ENCODE measurements around the gene SYT9.

The SYT9 gene

DNA sequence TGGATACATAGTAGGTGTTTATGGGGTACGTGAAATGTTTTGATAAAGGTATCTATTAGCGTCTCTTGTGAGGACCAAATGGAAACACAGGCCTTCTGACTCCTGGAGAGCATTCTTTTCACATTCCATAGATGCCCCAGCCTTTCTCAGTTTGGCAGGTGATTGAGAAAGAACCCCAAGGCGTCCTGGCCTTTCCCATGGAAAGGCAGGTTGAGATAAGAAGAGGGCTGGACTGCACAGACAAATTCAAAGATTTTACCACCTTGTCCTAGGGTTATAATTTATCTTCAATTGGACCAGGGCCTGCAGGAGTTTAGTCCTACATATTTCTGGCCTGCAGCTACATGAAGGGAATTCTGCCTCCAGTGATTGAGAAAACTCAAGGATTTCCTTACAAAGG, 232.9 kb downstream of the SYT9 start:
- Histone ChIP-seq H3K27me3 (ENCODE audit: control insufficient read depth, insufficient read depth, low read length) (no peaks in the 10 kb centered on the region), H3K9ac (ENCODE audit: low read length) (no peak overlapping the region), H3K36me3 (ENCODE audit: control insufficient read depth, low read depth, low read length) (no peaks in the 10 kb centered on the region), H3K4me3 (ENCODE audit: low read length) (no peak overlapping the region), H3K9me3 (ENCODE audit: control insufficient read depth, low read depth, low read length) (no peaks in the 10 kb centered on the region), H3K27ac (ENCODE audit: low read length) (no peak overlapping the region), H3K4me1 (ENCODE audit: control insufficient read depth, low read depth, low read length) (peaks cover 6% of the 10 kb centered on the region)

DNA sequence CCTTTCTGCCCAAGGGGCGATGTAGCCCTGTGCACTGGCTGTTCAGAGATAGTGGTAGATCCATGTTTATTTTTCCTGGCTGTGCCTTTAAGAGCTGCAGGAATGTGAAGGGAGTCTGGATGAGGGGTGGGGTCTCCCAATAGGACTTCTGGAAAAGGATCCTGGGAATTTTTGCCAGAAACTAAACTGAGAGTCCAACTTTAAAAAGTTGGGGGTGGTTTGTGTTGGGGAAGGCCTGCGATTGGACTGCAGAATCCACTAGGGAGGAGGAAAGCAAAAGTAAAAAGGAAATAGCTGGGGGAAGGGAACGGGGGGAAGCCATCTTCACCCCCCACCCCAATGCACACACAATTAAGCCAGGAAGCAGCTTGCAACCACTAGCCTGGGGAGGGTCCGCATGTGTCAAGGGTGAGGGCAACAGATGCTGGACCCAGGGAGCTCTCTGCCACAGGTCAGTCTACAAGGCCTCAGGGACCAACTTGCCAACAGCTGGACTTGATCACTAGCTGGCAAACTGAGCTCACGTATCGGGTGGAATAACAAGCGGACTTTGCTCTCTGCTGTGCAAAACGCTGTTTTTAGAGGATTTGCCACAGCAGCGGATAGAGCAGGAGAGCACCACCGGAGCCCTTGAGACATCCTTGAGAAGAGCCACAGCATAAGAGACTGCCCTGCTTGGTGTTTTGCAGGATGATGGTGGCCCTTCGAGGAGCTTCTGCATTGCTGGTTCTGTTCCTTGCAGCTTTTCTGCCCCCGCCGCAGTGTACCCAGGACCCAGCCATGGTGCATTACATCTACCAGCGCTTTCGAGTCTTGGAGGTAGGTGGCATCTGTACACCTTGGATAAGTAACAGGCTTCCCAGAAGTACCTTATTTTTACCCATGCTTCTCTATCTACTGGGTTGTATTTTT, 233.7 kb downstream of the SYT9 start, which contains the start of gene OLFML1:
TSS of gene OLFML1 (plus strand) at position 321 of the 912 bp plus-strand sequence. CDS start at position 691, 370 bp downstream.
- Histone ChIP-seq H3K9ac (ENCODE audit: low read length) (no peak within 1 kb of the TSS), H3K36me3 (ENCODE audit: control insufficient read depth, low read depth, low read length) (no peaks in the 10 kb centered on the region), H3K4me1 (ENCODE audit: control insufficient read depth, low read depth, low read length) (peaks cover 6% of the 10 kb centered on the region), H3K27ac (ENCODE audit: low read length) (no peak within 1 kb of the TSS), H3K4me3 (ENCODE audit: low read length) (no peak within 1 kb of the TSS), H3K27me3 (ENCODE audit: control insufficient read depth, insufficient read depth, low read length) (no peaks in the 10 kb centered on the region), H3K9me3 (ENCODE audit: control insufficient read depth, low read depth, low read length) (no peaks in the 10 kb centered on the region)

DNA sequence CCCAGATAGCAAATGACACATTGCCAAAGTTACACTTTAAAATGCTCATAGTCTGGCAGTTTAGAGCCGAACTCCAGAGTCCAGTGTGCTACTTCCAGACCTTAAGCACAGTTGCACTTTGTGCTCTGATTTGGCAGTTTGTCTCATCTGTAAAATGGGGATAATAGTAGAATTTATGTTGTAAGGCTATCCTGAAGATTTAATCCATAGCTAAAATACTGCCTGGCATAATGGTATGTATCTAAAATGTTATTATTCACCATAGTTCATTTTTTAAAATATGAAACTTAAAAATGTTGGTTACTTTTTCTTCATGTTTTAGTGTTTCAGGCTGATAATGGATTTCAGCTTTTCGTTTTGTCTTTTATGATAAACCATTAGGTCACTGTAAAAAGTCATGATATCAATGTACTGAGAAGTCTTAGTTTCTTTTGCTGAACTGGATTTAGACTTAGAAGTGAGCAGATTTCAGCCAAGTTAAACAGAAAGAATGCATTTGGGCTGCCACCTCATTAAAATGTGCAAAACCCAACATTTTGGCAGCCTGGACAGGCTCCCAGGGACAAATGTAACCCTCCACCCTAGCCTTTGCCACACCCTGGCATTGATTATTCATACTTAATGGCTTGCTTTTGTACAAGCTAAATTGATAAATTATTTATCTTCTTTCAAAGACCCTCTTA, 234.5 kb downstream of the SYT9 start:
- H3K36me3 ChIP-seq (ENCODE audit: control insufficient read depth, low read depth, low read length), result no peaks in the 10 kb centered on the region
- no peaks in the 10 kb centered on the region for H3K27me3 ChIP-seq (ENCODE audit: control insufficient read depth, insufficient read depth, low read length)
- H3K27ac ChIP-seq (ENCODE audit: low read length), result no peak overlapping the region
- no peak overlapping the region for H3K4me3 ChIP-seq (ENCODE audit: low read length)
- peaks cover 7% of the 10 kb centered on the region for H3K4me1 ChIP-seq (ENCODE audit: control insufficient read depth, low read depth, low read length)
- no peaks in the 10 kb centered on the region for H3K9me3 ChIP-seq (ENCODE audit: control insufficient read depth, low read depth, low read length)
- H3K9ac ChIP-seq (ENCODE audit: low read length), result no peak overlapping the region

DNA sequence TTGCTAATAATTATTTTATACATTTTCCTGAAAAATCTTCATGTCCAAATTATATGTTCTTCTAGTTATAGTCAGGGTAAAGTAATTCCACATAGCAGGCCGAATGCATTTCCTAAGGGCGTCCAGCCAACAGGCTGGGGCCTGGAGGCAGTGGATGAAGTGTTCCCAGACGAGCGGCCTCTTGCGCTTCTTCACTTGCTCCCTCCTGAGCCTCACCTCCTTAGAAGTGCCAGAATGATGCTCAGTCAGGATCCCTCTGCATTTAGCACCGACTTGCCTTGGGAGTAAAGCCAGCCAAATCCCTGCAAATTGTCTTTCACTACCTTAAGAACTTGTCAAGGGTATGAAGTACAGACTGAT, 235.1 kb downstream of the SYT9 start:
- H3K4me3 ChIP-seq (ENCODE audit: low read length), result no peak overlapping the region
- no peaks in the 10 kb centered on the region for H3K9me3 ChIP-seq (ENCODE audit: control insufficient read depth, low read depth, low read length)
- peaks cover 11% of the 10 kb centered on the region for H3K4me1 ChIP-seq (ENCODE audit: control insufficient read depth, low read depth, low read length)
- H3K27ac ChIP-seq (ENCODE audit: low read length), result no peak overlapping the region
- no peaks in the 10 kb centered on the region for H3K36me3 ChIP-seq (ENCODE audit: control insufficient read depth, low read depth, low read length)
- no peak overlapping the region for H3K9ac ChIP-seq (ENCODE audit: low read length)
- H3K27me3 ChIP-seq (ENCODE audit: control insufficient read depth, insufficient read depth, low read length), result no peaks in the 10 kb centered on the region

DNA sequence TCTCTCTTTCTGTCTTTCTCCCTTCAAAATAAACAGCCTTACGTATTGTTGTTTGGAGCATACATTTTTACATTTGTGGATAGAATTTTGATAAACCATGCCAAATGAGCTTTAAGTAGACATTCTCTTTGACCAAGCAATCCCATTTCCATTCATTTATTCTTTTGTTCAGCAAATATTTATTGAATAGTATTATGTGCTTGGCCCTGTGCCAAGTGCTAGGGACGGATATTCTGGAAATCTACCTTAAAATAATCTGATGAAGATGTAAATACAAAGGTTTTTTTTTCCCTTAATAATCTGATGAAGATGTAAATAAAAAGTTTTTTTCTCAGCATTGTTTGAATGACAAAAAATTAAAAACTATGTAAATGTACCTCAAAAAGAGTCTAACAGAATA, 235.7 kb downstream of the SYT9 start:
- Histone ChIP-seq H3K4me1 (ENCODE audit: control insufficient read depth, low read depth, low read length) (peaks cover 11% of the 10 kb centered on the region), H3K27me3 (ENCODE audit: control insufficient read depth, insufficient read depth, low read length) (no peaks in the 10 kb centered on the region), H3K9me3 (ENCODE audit: control insufficient read depth, low read depth, low read length) (no peaks in the 10 kb centered on the region), H3K36me3 (ENCODE audit: control insufficient read depth, low read depth, low read length) (no peaks in the 10 kb centered on the region), H3K27ac (ENCODE audit: low read length) (no peak overlapping the region), H3K9ac (ENCODE audit: low read length) (no peak overlapping the region), H3K4me3 (ENCODE audit: low read length) (no peak overlapping the region)

DNA sequence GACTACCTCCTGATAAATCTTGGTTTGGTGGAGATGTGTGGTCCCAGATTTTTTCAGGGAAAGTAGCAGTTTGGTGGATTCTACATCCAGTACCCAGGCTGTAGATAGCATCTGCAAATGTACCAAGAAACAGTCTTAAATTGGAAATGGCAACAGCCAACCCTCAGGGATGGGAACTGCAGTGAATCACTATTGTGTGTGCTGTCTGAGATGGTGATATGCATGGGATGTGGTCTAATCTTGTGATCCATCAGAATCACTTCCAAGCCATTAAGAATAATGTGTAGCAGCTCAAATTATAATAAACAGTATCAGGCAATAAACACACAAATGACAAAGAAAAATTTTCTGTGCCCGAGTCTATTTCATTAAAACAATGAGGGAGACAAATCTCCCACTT, 237.0 kb downstream of the SYT9 start:
- Histone ChIP-seq H3K36me3 (ENCODE audit: control insufficient read depth, low read depth, low read length) (no peaks in the 10 kb centered on the region), H3K9me3 (ENCODE audit: control insufficient read depth, low read depth, low read length) (no peaks in the 10 kb centered on the region), H3K4me1 (ENCODE audit: control insufficient read depth, low read depth, low read length) (peaks cover 11% of the 10 kb centered on the region), H3K27me3 (ENCODE audit: control insufficient read depth, insufficient read depth, low read length) (no peaks in the 10 kb centered on the region), H3K27ac (ENCODE audit: low read length) (no peak overlapping the region), H3K4me3 (ENCODE audit: low read length) (no peak overlapping the region), H3K9ac (ENCODE audit: low read length) (no peak overlapping the region)

DNA sequence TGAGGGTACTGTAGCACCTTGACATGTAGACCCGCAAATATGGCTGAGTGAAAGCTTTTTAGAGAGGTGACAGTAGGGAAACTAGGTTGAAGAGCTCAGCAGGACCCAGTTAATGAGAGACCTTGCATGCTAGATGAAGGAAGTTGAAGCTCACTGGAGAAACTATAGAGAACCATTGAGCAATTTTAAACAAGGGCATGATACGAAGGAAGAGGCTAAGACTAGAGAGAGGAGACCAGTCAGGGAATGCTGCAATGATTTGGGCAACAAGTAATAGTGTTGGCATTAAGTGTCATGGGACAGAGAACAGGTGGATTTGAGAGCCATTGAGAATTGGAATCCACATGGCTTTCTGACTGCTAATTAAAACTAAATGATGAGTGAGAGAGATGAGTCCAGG, 237.7 kb downstream of the SYT9 start:
- no peak overlapping the region for H3K4me3 ChIP-seq (ENCODE audit: low read length)
- peaks cover 11% of the 10 kb centered on the region for H3K4me1 ChIP-seq (ENCODE audit: control insufficient read depth, low read depth, low read length)
- no peak overlapping the region for H3K9ac ChIP-seq (ENCODE audit: low read length)
- H3K9me3 ChIP-seq (ENCODE audit: control insufficient read depth, low read depth, low read length), result no peaks in the 10 kb centered on the region
- no peaks in the 10 kb centered on the region for H3K27me3 ChIP-seq (ENCODE audit: control insufficient read depth, insufficient read depth, low read length)
- H3K36me3 ChIP-seq (ENCODE audit: control insufficient read depth, low read depth, low read length), result no peaks in the 10 kb centered on the region
- no peak overlapping the region for H3K27ac ChIP-seq (ENCODE audit: low read length)

DNA sequence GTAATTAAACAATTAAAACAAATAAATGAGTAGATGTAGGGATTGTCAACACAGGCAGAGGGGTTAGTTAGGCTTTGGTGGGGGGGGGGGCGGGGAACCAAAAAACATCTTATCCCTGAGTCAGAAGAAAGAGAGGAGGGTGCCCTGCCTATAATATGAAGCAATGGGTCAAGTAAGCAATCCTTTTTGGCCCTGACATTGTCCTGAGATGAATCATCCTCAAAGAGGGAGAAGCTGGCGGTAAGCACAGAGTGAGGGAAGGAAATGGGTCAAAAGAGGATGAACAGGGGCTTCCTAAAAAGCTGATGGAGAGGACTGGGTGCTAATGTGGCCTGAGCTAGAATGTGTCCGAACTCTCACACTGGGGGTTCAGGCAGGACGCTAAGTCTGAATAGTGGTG, 238.3 kb downstream of the SYT9 start:
- no peak overlapping the region for H3K27ac ChIP-seq (ENCODE audit: low read length)
- no peaks in the 10 kb centered on the region for H3K27me3 ChIP-seq (ENCODE audit: control insufficient read depth, insufficient read depth, low read length)
- no peak overlapping the region for H3K4me3 ChIP-seq (ENCODE audit: low read length)
- H3K4me1 ChIP-seq (ENCODE audit: control insufficient read depth, low read depth, low read length), result peaks cover 6% of the 10 kb centered on the region
- H3K9ac ChIP-seq (ENCODE audit: low read length), result no peak overlapping the region
- no peaks in the 10 kb centered on the region for H3K9me3 ChIP-seq (ENCODE audit: control insufficient read depth, low read depth, low read length)
- H3K36me3 ChIP-seq (ENCODE audit: control insufficient read depth, low read depth, low read length), result no peaks in the 10 kb centered on the region

DNA sequence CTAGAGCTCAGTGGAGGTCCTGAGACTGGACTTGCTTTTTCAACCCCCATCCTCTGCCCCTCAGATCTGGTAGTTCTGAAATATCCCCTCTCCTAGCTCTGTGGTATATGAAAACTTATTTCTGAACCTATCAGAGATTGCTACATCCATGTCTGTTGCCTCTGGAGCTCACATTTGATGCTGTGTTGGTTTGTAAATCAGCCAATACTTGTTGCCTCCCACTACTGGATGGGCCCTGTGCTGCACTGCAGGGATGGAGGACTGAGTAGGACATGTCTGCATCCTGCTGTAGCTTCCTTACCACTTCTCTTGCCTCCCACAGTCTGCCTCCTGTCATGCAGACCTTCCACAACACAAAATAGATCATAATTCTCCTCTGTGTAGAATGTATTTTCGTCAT, 238.8 kb downstream of the SYT9 start:
- no peak overlapping the region for H3K27ac ChIP-seq (ENCODE audit: low read length)
- H3K27me3 ChIP-seq (ENCODE audit: control insufficient read depth, insufficient read depth, low read length), result no peaks in the 10 kb centered on the region
- H3K9me3 ChIP-seq (ENCODE audit: control insufficient read depth, low read depth, low read length), result no peaks in the 10 kb centered on the region
- H3K4me1 ChIP-seq (ENCODE audit: control insufficient read depth, low read depth, low read length), result peaks cover 5% of the 10 kb centered on the region
- no peak overlapping the region for H3K4me3 ChIP-seq (ENCODE audit: low read length)
- H3K9ac ChIP-seq (ENCODE audit: low read length), result no peak overlapping the region
- H3K36me3 ChIP-seq (ENCODE audit: control insufficient read depth, low read depth, low read length), result no peaks in the 10 kb centered on the region

DNA sequence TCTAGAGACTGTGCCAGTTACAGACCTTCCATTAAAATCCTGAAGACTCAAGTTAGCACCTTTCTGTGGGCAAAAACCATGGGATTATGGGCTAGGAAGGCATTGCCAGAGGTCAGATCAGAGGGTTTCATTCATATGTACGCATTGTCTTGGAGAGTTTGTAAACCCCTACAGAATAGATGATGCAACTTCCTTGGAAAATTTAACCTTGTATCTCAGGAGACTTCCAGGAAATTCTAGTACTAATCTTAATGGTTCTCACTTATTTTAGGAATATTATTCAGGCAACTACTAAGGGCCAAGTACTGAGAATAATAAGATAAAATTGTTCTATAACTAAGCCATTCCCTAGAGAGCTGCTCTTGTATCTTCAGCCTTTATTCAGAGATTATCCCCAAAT, 240.5 kb downstream of the SYT9 start:
- Histone ChIP-seq H3K9me3 (ENCODE audit: control insufficient read depth, low read depth, low read length) (no peaks in the 10 kb centered on the region), H3K27ac (ENCODE audit: low read length) (no peak overlapping the region), H3K9ac (ENCODE audit: low read length) (no peak overlapping the region), H3K27me3 (ENCODE audit: control insufficient read depth, insufficient read depth, low read length) (no peaks in the 10 kb centered on the region), H3K4me1 (ENCODE audit: control insufficient read depth, low read depth, low read length) (peaks cover 5% of the 10 kb centered on the region), H3K4me3 (ENCODE audit: low read length) (no peak overlapping the region), H3K36me3 (ENCODE audit: control insufficient read depth, low read depth, low read length) (no peaks in the 10 kb centered on the region)

DNA sequence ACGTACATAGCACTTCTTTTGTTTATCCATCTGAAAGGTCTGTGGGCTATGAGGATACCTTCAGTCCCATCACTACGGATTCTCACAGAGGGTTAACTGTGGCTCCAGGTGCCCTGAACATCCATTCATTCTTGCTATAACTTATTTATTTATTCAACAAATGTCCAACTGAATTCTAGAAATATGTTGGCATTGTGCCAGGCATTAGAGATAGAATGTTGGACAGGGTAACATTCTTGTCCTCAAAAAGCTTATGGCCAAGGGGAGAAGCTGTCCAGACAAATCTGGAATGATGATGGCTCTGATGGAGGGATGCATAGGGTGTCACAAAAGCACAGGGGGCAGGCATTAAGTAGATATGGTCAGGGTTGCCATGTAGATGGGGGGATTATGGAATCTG, 242.0 kb downstream of the SYT9 start:
- Histone ChIP-seq H3K9me3 (ENCODE audit: control insufficient read depth, low read depth, low read length) (no peaks in the 10 kb centered on the region), H3K36me3 (ENCODE audit: control insufficient read depth, low read depth, low read length) (no peaks in the 10 kb centered on the region), H3K27ac (ENCODE audit: low read length) (no peak overlapping the region), H3K9ac (ENCODE audit: low read length) (no peak overlapping the region), H3K4me3 (ENCODE audit: low read length) (no peak overlapping the region), H3K27me3 (ENCODE audit: control insufficient read depth, insufficient read depth, low read length) (no peaks in the 10 kb centered on the region), H3K4me1 (ENCODE audit: control insufficient read depth, low read depth, low read length) (peaks cover 7% of the 10 kb centered on the region)

All from iPS-18a (cell line).